ENCODE data around the gene CST4.
"Not testable (repeated sequence)": the region's sequence is repeated elsewhere in the genome, so short reads cannot be mapped to it uniquely, and the experiment has no call there.

The CST4 gene

DNA sequence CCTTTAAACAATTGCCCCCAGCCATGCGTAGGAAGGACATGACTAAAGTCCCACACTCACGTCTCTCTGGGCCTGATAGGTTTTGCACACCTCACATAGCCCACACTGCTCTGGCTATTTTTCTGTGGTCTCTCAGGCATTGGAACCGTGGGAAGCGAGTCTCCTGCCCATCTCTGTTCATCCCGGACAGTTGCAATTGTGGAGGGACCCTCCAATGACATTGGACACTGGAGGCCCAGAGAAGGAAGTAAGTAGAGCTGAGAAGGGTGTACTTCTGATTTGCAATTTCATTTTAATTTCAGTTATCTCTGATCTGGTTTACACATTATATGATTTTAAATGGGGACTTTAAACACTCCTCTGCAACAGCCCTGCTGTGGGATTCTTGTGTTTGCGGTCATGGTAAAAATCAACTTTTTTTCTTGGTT is 27.8 kb downstream of the CST4 start:
- DNase-seq (ENCODE audit: low read depth, low spot score) = no peak

DNA sequence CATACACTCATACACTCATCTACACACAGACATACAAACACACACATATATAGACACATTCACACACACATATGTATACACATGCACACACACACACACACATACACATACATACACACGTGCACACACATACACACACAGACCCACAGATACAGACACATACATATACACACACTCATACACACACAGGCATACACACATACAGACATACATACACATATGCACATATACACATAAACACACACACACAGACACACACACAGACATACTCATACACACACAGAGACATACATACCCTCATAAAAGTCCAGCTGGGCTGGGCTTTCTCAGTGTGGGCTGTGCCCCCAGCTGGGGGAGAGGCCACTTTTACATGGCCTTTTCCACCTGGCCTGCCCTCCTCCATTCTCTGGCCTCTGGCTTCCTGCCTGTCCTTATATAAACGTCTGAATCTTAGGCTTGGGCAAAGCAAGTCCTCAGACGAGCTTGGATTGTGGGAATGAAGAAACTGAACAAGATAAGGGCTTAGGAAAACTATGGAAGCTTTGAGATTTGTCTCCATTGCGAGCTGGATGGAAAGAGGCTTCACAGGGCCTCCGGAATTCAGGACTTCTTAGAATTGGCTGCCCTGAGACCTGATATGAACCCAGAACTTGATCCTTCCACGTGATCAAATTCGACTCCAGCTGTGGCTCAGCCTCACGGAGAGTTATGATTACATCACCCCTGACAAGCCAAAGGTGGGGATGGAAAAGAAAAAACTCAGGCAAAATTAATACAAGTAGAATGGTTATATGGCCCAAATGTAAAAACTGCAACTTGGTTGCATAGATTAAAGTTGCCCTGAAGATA is 28.6 kb downstream of the CST4 start:
- no peak for DNase-seq (ENCODE audit: low read depth, low spot score)

GRCh38 chr20:23659610-23659988 is 29.2 kb downstream of the CST4 start:
- DNase-seq (ENCODE audit: low read depth, low spot score) = not testable (repeated sequence)

DNA sequence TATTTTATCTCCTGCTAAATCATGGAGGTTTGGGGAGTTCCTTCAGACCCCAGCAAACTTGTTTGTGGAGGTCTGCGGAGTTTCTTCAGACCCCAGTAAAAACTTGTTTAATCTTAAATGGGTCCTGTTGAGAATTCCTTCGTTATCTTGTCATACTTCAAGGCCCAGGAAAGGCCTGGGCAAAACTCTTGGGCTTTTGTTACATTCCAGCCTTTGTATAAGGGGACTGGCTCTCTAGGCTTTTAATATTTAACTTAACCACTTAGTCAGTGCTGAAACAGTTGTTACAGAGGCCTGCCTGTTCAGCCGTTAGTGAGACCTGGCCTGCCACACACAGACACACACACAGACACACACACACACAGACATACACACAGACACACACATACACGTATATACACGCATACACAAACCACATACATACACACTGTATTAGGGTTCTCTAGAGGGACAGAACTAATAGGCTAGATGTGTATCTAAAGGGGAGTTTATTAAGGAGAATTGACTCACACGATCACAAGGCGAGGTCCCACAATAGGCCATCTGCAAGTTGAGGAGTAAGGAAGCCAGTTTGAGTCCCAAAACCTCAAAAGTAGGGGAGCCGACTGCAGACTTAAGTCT is 29.7 kb downstream of the CST4 start:
- no peak for DNase-seq (ENCODE audit: low read depth, low spot score)

DNA sequence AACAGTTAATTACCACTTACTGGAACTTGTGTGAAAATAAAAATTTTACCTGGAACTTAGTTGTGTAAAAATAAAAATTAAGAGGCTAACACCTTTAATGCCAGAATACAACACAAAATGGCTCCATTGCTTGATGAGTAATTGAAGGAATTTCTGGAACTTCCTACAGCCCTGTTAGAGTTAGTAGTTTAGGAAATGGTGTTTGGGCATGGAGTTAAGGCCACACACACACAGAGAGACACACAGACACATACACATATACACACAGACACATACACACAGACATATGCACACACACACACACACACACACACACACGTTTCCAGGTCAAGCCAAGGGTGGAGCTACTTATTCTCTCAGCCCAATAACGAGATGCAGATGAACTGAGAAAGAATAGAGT is 30.5 kb downstream of the CST4 start:
- no peak for DNase-seq (ENCODE audit: low read depth, low spot score)

GRCh38 chr20:23657202-23657601 is 31.6 kb downstream of the CST4 start:
- no peak for DNase-seq (ENCODE audit: low read depth, low spot score)

GRCh38 chr20:23656372-23656771 is 32.5 kb downstream of the CST4 start:
- DNase-seq (ENCODE audit: low read depth, low spot score) = no peak

DNA sequence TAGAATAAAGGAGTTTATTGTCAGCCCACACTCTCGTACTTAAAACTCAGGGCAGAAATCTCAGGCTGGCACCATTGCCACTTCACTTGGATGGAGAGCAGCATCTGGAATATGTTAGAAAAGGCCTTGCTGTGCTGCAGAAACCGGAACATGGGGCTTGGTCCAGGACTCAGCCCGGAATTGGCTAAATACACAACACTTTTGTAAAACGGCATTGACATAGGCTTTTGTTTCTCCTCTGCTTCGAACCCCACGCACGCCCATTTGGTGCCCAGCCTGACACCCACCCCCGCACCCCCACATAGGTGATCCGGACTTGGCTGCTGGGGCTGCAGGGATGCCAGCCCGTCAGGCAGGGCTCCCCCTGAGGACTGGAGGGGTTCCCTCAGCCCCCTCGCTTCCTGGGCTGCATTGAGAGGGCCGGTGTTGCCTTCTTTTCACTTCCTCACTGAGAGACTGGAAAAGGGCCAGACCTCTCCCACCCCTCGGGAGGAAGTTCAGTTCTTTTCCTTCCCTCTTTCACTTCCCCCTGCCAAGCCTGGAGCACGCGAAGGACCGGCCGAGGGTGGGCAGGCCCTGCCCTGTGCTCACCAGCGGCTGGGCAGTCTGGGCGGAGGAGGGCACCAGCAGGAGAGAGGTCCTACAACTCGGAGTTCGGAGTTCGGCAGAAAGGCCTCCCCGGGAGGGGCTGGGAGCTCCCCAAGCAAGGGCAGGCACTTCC is 33.2 kb downstream of the CST4 start:
- no peak for DNase-seq (ENCODE audit: low read depth, low spot score)

GRCh38 chr20:23654717-23655116 is 34.1 kb downstream of the CST4 start:
- no peak for DNase-seq (ENCODE audit: low read depth, low spot score)

DNA sequence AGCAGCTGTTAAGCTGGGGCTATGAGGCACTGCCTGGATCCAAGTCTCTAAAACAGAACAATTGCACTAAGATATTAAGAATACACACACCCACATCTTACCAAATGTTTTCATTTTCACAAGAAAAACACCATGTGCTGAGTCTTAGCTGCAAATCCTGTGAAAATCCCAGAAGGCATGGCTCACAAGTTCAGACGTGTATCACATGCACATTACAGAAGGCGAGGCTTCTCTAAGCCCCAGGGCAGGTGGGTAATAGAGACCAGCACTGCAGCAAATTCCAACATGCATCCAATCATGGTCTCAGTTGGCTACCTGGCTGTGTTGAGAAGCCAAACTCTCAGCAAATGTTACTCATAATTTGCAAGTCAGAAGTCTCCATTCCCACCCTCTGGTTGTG is 34.8 kb downstream of the CST4 start:
- no peak for DNase-seq (ENCODE audit: low read depth, low spot score)

GRCh38 chr20:23653400-23653938 is 35.4 kb downstream of the CST4 start:
- no peak for DNase-seq (ENCODE audit: low read depth, low spot score)

DNA sequence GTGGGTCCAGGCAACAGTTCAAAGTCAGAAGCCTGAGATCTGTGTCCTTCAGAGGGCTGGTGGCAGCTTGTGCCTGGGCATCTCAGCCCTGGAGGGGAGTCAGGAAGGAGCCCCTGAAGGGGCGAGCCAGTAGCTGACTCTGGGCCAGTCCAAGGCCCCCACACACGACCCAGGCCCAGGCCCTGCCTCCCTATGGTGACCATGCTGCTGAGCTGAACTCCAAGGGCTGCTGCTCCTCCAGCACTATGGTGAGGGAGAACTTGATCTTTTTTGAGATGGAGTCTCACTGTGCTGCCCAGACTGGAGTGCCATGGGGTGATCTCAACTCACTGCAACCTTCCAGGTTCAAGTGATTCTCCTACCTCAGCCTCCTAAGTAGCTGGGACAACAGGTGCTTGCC is 35.9 kb downstream of the CST4 start:
- DNase-seq (ENCODE audit: low read depth, low spot score) = no peak

- no peak for DNase-seq (ENCODE audit: low read depth, low spot score)
These were observed 36.5 kb downstream of the CST4 start for GRCh38 chr20:23652371-23652770.

DNA sequence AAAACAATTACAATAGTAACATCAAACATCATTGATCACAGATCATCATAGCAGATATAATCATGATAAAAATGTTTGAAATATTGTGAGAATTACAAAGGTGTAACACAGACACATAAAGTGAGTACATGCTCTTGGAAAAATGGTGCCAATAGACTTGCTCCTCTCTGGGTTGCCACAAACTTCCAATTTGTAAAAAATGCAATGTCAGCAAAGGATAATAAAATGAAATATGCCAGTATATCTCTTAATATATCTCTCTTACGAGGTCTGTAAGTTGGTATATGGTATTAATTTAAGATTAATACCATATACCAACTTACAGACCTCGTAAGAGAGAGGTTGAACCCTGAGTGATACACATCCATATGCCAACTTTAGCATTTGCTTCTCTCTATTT is 37.7 kb downstream of the CST4 start:
- no peak for DNase-seq (ENCODE audit: low read depth, low spot score)

- no peak for DNase-seq (ENCODE audit: low read depth, low spot score)
These were observed 38.9 kb downstream of the CST4 start for GRCh38 chr20:23649830-23650417.

GRCh38 chr20:23649242-23649641 is 39.6 kb downstream of the CST4 start:
- no peak for DNase-seq (ENCODE audit: low read depth, low spot score)

DNA sequence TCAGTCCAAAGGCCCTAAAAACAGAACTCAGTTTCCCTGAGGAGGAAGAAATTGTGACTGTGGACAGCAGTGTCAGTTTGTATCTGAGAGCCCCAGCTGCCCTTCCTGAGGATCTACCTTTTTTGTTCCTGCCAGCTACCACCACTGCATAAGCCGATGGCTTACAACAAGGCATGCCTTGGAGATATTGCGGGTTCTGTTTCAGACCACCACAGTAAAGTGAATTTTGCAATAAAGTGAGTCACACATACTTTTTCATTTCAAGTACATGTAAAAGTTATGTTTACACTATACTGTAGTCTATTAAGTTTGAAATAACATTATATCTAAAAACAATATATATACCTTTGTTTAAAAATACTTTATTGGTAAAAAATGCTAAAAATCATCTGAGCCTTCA is 41.5 kb downstream of the CST4 start:
- DNase-seq (ENCODE audit: low read depth, low spot score) = no peak

GRCh38 chr20:23646106-23646873 is 42.5 kb downstream of the CST4 start:
- no peak for DNase-seq (ENCODE audit: low read depth, low spot score)

DNA sequence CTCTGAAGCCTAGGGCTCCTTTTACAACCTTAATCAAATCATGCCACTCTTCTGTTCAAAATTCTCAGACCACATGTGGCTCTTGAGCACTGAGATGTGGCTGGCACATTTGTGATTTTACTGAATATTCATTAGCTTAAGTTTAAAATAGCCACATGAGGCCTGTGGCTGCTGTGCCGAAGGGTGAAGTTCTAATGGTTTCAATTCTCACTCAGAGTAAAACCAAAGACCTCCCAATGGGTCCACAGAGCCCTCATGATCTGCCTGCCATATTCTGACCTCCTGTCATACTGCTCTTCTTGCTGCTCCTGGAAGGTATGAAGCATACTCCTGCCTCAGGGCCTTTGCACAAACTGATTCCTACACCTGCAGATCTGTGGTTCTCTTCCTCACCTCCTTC is 43.3 kb downstream of the CST4 start:
- DNase-seq (ENCODE audit: low read depth, low spot score) = no peak

DNA sequence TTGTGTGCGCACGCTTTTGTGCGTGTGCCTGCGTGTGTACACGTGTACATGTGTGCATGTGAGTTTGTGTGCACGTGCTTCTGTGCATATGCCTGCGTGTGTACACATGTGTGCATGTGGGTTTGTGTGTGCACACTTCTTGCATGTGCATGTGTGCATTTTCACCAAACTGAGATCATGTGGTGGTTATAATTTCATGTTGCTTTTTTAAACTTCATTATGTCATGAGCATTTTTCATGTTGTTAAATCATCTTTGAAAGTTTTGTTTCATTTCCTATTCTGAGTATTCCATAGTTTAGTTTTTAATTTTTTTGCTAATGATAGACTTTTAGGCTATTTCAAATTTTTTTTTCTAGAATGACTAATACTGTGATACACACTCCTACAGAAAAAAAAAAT is 44.7 kb downstream of the CST4 start:
- DNase-seq (ENCODE audit: low read depth, low spot score) = no peak

GRCh38 chr20:23643659-23644058 is 45.2 kb downstream of the CST4 start:
- no peak for DNase-seq (ENCODE audit: low read depth, low spot score)

All from activated naive CD8-positive, alpha-beta T cell treated with anti-CD3 and anti-CD28 coated beads, Interleukin-2, amount 50 U/mL, for 16 hours (primary cell).